Ishikawa (cell line): ENCODE measurements around the gene LHFPL2.

Experiments
- EP300 ChIP-seq: IDR thresholded peaks from 2 replicates; pipeline ENCODE4 v1.6.1; 2012; ENCODE audit warnings: borderline replicate concordance
- FOXM1 ChIP-seq: IDR thresholded peaks from 2 replicates; pipeline ENCODE4 v1.6.1; 2012; ENCODE audit warnings: low read depth, borderline replicate concordance
- YY1 ChIP-seq: IDR thresholded peaks from 2 replicates; pipeline ENCODE4 v1.6.1; 2012; ENCODE audit warnings: low read depth
- TF ChIP-seq, protein P1 (sequence below): IDR thresholded peaks from 2 replicates; pipeline ENCODE4 v1.6.1; 2012
- TF ChIP-seq, protein P2 (sequence below): IDR thresholded peaks from 2 replicates; pipeline ENCODE4 v1.6.1; 2012

DNA sequence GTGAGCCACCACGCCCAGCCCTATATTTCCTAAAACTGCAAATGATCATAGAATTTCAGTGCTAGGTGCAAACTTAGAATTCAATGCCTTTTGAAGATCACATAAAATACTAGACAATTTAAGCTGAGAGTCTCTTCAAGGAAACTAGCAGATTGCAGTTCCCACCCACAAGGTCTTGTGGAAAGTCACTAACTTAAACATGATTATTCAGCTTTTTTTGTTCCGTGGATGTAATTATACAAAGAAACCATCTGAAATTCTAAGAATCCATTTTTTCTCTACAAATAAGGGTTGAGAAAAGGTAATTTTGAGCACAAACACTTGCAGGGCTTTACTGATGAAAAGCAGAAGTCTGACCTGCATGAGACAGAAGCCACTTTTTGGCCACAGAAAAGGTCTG lies 4.5 kb upstream of the LHFPL2 start:
- TF ChIP-seq FOXM1 (no peak), YY1 (no peak), EP300 (no peak)
- TF ChIP-seq, protein P1, sequence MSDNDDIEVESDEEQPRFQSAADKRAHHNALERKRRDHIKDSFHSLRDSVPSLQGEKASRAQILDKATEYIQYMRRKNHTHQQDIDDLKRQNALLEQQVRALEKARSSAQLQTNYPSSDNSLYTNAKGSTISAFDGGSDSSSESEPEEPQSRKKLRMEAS, result no peak
- TF ChIP-seq, protein P2, sequence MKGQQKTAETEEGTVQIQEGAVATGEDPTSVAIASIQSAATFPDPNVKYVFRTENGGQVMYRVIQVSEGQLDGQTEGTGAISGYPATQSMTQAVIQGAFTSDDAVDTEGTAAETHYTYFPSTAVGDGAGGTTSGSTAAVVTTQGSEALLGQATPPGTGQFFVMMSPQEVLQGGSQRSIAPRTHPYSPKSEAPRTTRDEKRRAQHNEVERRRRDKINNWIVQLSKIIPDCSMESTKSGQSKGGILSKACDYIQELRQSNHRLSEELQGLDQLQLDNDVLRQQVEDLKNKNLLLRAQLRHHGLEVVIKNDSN, result no peak
